ENCODE results near the gene MAD1L1.
"Not testable (repeated sequence)": the region's sequence is repeated elsewhere in the genome, so short reads cannot be mapped to it uniquely, and the experiment has no call there.

The MAD1L1 gene

DNA sequence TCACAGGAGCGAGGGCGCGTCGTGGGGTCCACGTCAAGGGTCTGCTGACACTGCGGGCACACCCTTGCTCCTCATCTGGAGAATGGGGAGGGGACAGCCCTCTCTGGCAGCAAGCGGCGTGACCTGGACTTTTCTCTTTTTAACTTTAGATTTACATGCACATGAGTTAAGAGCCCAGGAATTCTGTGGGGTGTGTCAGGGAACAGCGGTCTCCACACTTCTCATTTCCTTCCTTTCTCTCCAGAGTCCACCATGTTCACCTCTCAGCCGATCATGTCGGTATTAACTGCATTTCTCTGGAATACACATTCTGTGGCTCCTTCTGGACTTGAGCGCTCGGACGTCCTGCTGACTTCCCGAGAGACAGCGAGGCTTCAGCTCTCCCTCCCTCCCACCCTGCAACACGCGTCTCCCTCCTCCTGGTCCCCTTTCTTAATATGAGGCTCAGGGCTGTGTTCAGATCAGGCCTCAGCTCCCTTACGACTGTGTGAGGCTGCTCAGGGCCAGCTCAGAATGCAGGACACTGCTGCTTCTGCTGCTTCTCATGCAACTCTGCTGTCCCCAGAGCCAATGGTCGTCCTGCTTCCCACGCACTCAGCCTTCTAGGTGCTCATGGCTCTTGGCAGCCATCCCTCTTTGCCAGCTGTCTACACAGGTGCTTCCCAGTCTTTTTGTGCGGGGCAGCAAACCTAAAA lies 301.3 kb downstream of the MAD1L1 start:
- no peak for DNase-seq (ENCODE audit: low spot score)

DNA sequence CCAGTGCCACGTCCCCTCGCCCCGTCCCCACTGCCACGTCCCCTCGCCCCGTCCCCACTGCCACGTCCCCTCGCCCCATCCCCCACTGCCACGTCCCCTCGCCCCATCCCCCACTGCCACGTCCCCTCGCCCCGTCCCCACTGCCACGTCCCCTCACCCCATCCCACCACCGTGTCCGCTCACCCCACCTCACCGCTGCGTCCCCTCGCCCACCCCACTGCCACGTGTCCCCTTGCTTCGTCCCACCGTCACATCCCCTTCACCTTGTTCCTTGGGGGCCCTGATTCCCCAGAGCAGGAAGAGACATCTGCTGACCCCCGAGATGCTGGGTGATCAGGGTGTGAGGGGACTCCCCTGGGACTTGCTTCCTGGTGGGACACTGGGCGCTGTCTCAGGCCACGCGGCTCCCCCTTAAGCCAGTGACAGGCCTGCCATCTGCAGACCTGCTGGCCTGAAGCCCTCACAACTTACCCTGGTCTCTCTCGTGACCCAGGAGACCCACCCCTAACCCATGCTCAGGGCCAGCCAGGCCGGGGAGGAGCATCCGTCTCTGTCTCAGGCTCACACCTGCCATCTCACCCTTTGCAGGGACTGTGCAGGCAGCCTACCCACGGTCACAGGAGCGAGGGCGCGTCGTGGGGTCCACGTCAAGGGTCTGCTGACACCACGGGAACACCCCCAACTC lies 302.2 kb downstream of the MAD1L1 start:
- DNase-seq (ENCODE audit: low spot score): no peak

DNA sequence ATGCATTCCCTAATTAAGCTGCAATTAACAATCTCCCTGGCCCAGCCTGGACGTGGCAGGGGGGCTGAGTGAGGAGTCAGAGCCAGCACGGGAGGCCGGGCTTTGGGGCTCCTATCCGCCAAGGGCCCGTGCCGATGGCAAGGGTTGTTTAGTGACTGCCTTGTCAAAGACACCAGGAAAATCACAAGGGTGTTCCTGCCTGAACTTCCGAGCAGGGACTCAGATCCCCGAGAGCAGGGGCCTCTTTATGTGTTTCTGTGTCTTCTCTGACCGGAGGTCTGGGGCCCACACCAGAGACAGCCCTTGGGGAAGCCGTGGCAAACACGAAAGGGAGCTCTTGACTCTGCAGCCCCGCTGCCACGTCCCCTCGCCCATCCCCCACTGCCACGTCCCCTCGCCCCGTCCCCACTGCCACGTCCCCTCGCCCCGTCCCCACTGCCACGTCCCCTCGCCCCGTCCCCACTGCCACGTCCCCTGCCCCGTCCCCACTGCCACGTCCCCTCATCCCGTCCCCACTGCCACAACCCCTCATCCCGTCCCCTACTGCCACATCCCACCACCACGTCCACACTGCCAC lies 303.3 kb downstream of the MAD1L1 start:
- not testable (repeated sequence) for DNase-seq (ENCODE audit: low spot score)

DNA sequence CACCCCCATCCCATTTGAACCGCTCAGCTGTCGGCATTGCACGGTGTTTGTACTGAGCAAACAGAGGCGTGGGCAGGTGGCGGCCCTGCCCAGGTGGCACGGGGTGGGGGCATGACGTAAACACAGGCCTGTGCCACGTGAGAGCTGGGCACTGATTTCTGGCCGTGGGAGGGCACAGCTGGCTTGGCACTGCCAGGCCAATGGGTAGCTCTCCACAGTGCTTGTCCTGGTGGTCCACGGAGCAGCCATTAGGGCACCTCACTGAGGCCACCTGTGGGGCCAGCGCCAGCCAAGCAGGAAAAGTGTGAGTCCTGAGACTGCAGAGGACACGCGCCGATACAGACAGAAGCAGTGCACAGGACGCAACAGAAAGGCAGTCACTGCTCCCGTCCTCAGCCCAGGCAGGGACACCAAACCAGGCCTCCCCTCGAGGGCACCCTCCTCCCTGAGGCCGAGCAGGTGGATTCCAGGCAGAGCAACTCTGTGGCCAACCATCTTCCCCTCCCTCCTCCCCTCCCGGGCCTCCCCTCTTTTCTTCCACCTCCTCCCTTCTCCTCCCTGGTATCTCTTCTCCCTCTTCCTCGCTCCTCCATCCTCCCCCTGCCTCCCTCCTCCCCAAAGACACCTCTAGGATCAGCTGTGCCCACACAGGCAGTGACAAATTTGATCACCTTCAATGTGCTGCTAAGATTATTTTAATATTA lies 303.9 kb downstream of the MAD1L1 start:
- no peak for DNase-seq (ENCODE audit: low spot score)

DNA sequence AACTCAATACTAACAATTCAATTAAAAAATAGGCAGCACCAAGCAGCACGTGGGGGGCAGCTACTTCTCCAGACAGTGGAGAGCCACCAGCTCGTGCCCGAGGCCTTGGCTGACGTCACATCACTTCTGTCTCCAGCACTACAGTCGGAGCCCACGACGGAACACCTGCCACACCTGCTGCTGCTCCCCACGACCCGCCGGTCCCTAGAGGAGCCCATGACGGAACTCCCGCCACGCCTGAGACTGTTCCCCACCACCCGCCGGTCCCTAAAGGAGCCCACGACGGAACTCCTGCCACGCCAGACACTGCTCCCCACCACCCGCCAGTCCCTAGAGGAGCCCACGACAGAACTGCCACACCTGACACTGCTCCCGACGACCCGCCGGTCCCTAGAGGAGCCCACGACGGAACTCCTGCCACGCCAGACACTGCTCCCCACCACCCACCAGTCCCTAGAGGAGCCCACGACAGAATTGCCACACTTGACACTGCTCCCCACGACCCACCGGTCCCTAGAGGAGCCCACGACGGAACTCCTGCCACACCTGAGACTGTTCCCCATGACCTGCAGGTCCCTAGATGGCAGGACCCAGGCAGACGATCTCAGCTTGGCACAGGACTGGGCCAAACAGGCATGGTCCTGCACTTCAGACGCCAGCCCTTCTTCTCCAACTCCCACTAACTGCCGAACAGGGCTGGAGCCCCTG lies 304.7 kb downstream of the MAD1L1 start:
- DNase-seq (ENCODE audit: low spot score): no peak

DNA sequence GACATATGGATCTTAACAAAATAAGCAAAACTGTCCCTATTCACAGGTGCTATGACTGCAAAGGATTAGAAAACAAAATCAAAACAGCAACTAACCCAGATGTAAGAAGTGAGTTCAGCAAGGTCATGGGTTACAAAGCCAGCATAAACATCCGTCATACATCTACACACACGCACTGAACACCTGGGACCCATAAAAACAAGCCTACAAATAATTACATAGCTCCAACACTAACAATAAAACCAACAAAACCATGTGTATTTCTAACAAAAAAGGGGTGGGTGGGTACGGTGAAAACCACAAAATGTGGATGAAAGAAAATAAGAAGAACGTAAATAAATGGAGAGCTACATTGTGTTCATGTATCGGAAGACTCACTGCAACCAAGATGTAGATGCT lies 305.8 kb downstream of the MAD1L1 start:
- DNase-seq (ENCODE audit: low spot score): no peak

DNA sequence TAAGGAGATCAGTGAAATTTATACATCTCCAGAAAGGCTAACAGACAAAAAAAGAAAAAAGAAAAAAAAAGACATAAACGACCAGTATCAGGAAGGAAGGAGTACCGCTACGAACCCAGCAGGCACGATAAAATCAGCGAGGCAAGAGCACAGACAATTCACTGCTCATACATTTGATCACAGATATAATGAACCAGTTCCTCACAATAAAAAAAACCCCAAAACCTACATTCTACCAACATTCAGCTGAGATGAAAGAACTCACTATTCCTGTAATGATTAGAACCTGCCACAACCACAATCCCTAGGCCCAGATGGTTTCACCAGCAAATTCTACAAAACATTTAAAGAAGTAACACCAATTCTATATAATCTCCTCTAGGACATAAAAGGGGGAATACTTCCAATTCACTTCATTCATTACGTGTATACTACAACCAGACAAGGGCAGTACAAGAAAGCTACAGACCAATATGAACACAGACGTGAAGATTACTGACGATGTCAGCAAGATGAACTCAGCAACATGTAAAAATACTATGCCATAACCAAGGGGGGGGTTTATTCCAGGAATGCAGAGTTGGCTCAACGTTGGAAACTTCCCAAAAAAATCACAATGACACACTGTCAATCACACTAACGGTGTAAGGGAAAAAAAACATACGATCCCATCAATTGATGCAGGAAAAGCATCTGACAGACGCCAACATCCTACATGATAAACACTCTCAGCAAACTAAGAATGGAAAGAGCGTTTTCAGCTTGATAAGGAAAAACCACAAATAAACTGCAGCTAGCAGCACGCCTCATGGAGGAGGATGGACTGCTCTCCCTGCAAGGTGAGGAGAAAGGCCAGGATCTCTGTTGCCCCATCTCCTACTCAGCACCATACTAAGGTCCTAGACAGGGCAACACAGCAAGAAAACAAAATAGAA lies 306.5 kb downstream of the MAD1L1 start:
- no peak for DNase-seq (ENCODE audit: low spot score)

DNA sequence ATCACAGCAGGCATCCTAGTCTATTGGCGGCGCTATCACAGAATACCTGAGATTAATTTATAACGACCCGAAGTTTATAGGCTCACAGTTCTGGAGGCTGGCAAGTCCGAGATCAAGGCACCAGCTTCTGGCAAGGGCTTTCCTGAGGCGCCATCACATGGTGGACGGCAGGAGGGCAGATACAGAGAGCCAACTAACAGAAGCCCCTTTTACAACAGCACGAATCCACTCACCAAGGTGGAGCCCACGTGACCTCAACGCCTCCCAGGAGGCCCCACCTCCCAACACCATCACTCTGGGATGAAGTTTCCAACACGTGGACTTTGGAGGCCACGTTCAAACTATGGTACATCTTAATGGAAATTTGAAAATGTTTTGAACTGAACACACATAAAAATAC lies 307.4 kb downstream of the MAD1L1 start:
- peak; percentile 35 for DNase-seq (ENCODE audit: low spot score)

DNA sequence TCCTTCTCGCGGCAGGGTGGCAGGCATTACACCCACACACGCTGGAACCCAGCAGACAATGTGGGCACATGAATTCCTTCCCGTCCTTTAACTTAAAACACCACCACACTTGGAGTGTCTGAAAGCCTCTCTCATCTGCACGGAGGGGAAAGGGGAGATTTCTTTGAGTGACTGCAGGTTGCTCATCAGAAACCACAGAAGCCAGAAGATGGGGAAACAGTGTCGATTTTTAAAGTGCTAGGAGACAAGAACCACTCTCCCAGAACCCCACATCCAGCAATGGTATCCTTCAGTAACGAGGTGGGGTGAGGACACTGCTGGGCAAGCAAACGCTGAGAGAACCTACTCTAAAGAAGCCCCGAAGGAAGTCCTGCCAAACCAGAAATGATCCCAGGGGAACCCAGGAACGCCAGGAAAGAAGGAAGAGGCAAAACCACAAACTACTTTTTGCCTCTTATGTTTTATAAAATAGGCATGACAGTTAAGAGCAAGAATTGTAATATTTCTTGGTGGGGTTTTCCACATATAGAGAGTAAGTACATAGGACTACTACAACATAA lies 308.4 kb downstream of the MAD1L1 start:
- DNase-seq (ENCODE audit: low spot score): no peak

DNA sequence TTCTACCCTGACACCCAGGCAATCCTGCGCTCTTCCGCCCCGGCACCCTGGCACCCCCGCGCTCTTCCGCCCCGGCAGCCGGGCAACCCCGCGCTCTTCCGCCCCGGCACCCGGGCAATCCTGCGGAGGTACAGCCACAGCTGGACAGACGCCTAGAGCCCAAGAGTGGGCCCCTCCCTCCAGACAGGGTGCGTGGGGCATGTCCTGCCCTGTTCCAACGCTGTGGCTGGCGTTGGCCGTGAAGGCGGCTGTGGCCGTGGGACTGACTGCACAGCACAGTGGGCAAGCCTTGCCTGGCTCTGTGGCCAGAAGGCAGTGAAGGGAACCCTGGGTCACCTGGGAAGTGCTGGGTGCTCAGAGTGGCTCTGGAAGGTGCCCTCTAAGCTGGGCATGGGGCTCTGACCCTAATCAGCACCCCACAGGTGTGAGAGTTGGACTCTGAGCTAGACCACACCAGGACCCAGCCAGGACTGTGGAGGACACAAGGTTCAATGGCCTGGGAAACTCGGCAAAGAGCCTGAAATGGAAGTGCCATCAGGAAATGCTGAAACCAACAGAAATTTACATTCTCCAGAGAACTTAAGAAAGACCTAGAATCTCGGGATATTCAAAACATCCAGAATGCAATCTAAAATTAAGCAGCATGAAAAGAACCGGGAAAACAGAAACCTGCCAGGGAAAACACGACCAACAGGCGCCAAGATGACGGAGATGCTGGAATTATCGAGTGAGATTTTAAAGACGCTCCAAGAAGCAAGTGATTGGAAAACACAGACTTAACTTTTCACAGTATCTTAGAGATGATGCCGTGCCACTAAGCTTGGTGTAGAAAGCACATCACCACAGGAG lies 309.1 kb downstream of the MAD1L1 start:
- no peak for DNase-seq (ENCODE audit: low spot score)

DNA sequence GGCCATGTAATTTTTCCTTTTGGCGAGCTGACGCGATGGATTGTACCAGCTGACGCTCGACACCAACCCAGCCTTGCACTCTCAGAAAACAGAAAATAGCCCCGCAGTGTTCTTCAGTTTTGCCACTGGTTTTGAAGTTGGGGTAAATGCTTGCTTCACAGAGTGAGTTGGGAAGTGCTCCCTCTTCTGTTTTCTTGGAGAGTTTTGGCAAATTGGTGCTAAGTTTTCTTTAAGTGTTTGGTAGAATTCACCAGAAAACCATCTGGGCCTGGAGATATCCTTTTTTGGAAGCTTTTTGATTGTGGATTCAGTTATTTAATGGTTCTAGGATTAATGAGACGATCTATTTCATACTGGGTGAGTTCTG lies 309.9 kb downstream of the MAD1L1 start:
- no peak for DNase-seq (ENCODE audit: low spot score)

DNA sequence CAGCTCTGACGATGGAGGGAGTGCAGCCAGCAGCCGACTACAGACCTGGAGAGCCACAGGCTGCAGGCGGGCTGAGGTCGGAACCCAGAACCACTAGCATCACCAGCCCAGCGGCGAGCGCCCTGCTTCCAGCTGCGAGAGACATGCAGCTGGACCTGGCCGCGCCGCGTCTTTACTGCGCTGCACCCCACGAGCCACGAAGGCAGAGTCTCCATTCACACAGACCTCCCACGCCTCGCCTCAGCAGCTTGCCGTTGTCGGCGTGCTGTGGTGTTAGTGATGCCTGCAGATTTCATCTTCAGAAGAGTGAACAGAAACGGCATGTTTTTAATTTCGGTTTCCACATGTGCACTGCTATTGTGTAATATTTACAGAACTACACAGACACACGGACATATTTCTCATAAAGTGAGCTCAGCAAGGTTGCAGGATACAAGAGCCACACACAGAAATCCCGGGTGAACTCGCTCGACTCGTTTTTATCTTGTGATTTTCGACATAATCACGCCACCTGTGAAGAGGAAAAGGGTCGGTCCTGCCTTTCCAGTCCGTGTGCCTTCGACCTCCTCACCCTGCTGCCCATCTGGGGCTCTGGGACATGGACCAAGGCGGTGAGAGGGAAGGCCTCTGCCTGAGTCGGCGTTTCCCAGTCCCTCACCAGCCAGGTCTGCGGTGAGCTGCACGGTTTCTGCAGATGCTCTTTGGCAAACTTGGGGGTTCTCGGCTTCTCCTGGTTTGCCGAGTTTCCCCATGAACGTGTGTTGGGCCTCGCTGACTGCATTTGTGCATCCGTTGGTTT lies 310.5 kb downstream of the MAD1L1 start:
- no peak for DNase-seq (ENCODE audit: low spot score)

DNA sequence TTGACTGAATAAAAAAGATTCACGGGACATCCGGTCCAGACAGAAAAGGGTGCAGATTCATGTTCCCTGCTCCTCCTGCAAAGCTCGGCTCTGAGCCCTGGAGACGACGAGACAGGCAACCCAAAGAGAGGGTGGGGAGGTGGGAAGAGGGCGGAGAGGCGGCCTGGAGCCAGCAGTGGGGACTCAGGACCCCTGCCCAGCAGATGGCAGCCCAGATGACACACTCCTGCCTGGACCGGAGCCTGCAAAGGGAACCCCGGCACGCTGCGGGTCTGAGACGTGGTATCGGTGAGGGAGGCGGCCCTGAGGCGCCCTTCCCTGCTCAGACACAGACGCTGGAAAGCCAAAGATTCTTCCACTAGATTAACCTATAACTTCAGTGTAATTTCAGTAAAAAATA lies 311.9 kb downstream of the MAD1L1 start:
- no peak for DNase-seq (ENCODE audit: low spot score)

DNA sequence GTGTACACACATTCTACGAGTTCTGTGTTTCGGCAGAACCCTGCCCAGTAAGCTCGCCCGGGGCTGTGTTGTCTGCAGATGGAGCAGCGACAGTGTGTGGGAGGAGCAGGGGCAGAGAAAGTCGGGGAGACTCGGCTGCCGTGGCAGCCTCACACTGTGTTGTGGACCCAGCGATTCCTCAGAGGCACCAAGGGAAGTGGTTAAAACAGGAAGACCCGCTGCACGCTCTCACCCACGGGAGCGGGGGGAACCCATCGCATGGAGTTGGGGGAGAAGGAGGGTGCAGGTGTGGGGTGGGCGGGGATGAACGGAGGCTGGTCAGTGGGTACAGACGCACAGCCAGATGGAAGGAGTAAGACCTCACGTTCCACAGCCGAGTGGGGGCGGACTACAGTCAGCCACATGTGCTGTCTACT lies 312.5 kb downstream of the MAD1L1 start:
- no peak for DNase-seq (ENCODE audit: low spot score)

DNA sequence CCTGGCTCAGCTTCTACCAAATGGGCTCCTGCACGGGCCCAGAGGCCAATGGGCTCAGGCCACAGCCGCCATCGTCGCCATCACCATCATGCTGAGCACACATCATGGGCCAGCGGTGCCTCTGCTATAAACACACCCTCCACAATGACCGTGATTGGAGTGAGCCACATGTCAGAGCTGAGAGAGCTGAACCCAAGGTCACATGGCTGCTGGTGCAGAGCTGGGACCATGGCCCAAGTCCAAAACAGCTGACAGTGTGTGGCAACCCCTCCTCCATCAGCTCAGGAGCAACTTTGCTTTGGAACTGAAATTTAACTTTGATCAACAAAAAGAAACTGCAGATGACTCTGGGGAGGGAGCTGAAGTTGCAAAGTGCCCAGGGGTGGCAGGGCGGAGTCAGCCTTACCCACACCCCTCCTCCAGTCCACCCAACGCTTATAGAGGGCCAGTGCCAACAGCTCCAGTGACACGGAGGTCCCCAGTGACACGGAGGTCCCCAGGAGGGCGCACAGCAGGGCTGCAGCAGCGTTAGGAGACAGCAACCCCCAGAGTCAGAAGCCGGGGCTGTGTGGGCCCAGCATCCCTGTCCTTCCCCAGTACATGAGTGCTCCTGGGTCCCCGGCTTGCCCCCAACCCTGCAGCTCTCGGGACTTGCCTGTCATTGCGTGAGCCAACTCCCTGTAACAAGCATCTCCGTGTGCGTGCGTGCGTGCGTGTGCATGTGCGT lies 313.0 kb downstream of the MAD1L1 start:
- no peak for DNase-seq (ENCODE audit: low spot score)

DNA sequence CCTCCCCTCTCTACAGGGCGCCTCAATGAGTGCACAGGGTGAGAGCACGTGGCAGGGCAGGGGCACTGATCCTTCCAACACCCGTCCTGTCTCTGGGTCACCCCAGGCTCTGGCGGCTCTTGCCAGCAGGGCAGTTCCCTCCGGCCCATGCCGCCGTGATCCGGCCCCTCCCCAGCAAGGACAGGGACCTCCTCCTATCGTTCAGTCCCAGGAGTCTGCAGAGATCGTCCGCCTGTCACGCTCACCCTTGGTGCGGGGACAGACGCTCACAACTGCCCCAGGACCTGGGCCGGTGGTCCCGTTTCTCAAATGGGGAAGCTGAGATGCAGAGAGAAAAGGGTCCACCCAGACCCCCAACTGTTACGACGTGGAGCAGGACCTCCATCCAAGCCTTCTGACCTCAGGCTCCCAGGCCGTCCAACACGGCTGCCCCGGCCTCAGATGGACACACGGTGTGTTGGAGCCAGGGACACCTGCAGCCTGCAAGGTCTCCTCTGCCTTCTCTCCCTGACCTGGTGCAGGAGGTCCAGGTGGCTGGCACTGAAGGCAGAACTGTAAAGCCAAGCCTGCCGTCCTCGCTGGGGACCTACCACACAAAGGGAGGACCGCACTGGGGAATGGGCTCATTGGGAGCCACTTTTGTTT lies 313.7 kb downstream of the MAD1L1 start:
- DNase-seq (ENCODE audit: low spot score): no peak

DNA sequence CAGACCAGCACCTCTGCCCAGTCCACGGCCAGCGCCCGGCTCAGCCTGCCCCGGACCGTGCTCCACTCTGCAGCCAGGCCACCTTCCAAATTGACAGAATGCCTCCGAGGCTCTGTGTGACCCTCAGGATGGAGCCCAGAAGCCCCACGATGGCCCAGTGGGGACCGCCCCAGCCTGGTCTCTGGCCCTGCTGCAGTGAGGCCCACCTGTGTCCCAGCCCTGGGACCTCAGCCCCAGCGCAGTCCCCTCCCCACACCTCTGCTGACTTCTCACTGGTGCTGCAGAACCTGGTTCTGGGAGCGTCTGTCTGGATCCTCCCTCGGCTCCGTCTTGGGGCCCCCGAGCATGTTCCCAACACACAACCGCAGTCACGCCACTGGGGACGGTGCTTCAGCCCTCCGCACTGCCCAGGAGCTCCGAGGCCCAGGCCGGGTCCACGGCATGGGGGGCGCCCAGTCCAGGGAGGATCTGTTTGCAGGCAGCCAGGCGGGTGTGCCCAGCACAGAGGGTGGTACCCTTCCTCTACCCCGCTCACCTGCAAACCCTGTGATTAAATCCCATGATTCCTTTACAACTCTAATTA lies 314.6 kb downstream of the MAD1L1 start:
- no peak for DNase-seq (ENCODE audit: low spot score)
